GM23338 (cell line): ENCODE results near the gene PARP6. TPM values are rescaled to one million over a fixed set of nuclear protein-coding genes. Genes with fewer than 3 reads are reported as not detected.

Experiments used
- ATAC-seq: fragments of 200-7000 bp; cut with Tn5 transposase; 3 replicates; pipeline ENCODE4 v1.9.1; 2020
- DNase-seq: peaks from one replicate; pipeline ENCODE4 v3.0.0-alpha.2; 2015; ENCODE audit warnings: low spot score
- H2AFZ ChIP-seq: fragments of 200-600 bp; sonication (generic); 2 replicates; pipeline ENCODE4 v1.8.0; 2016; ENCODE audit warnings: antibody characterized with exemption, mild to moderate bottlenecking, moderate library complexity
- H3F3A ChIP-seq: fragments of 200-600 bp; sonication (generic); replicated peaks from 2 replicates; pipeline ENCODE4 v1.8.0; 2017; ENCODE audit warnings: antibody characterized with exemption, mixed run types, low read depth
- H3K27ac ChIP-seq: fragments of 200-600 bp; sonication (generic); 2 replicates; pipeline ENCODE4 v1.6.1; 2016; ENCODE audit warnings: low read depth
- H3K27me3 ChIP-seq: fragments of 200-600 bp; sonication (generic); 2 replicates; pipeline ENCODE4 v1.8.0; 2016; ENCODE audit warnings: mild to moderate bottlenecking, mixed run types, moderate library complexity; ENCODE audit not compliant: insufficient read depth
- H3K36me3 ChIP-seq: fragments of 200-600 bp; sonication (generic); 2 replicates; pipeline ENCODE4 v1.8.0; 2016; ENCODE audit warnings: mild to moderate bottlenecking; ENCODE audit not compliant: insufficient read depth
- H3K4me1 ChIP-seq: fragments of 200-600 bp; sonication (generic); 2 replicates; pipeline ENCODE4 v1.8.0; 2016; ENCODE audit warnings: mild to moderate bottlenecking, moderate library complexity; ENCODE audit not compliant: insufficient read depth
- H3K4me2 ChIP-seq: fragments of 200-600 bp; sonication (generic); 2 replicates; pipeline ENCODE4 v1.7.1; 2017; ENCODE audit warnings: mixed run types
- H3K4me3 ChIP-seq: fragments of 200-600 bp; sonication (generic); 2 replicates; pipeline ENCODE4 v1.6.1; 2016; ENCODE audit warnings: mixed run types
- H3K79me2 ChIP-seq: fragments of 200-600 bp; sonication (generic); replicated peaks from 2 replicates; pipeline ENCODE4 v1.8.0; 2017; ENCODE audit warnings: mild to moderate bottlenecking; ENCODE audit not compliant: insufficient read depth
- H3K9me2 ChIP-seq: fragments of 200-600 bp; sonication (generic); 2 replicates; pipeline ENCODE4 v1.8.0; 2017; ENCODE audit not compliant: insufficient read depth
- H4K20me1 ChIP-seq: fragments of 200-600 bp; sonication (generic); replicated peaks from 2 replicates; pipeline ENCODE4 v1.8.0; 2017; ENCODE audit warnings: mild to moderate bottlenecking; ENCODE audit not compliant: insufficient read depth
- H3K27ac Mint-ChIP-seq: 2 replicates; pipeline ENCODE4 v1.8.0; 2020; ENCODE audit warnings: inconsistent platforms, mild to moderate bottlenecking, moderate library complexity, mixed read lengths
- H3K27me3 Mint-ChIP-seq: 3 replicates; pipeline ENCODE4 v1.8.0; 2022; ENCODE audit warnings: low read depth, mild to moderate bottlenecking, moderate library complexity, mixed read lengths, inconsistent platforms; ENCODE audit not compliant: insufficient read depth, poor library complexity
- H3K36me3 Mint-ChIP-seq: 3 replicates; pipeline ENCODE4 v1.8.0; 2021; ENCODE audit warnings: low read depth, mild to moderate bottlenecking, inconsistent platforms, moderate library complexity, mixed read lengths
- H3K4me1 Mint-ChIP-seq: 3 replicates; pipeline ENCODE4 v1.8.0; 2020; ENCODE audit warnings: mild to moderate bottlenecking, inconsistent platforms, mixed read lengths
- H3K4me3 Mint-ChIP-seq: 3 replicates; pipeline ENCODE4 v1.8.0; 2021; ENCODE audit warnings: moderate library complexity, mild to moderate bottlenecking, inconsistent platforms, mixed read lengths
- H3K9me3 Mint-ChIP-seq: 3 replicates; pipeline ENCODE4 v1.8.0; 2020; ENCODE audit warnings: moderate library complexity, mild to moderate bottlenecking, inconsistent platforms, mixed read lengths
- CREB1 ChIP-seq: fragments of 250-450 bp; sonication (Bioruptor Pico); IDR thresholded peaks from 2 replicates; pipeline ENCODE4 v1.5.0; 2020; ENCODE audit warnings: low read depth, mild to moderate bottlenecking, moderate library complexity
- CTCF ChIP-seq, 2 experiments: fragments of 200-600 bp in 1 of 2; sonication (generic) in 1 of 2; conservative IDR thresholded peaks; 2 replicates each; pipeline versions ENCODE4 v1.5.1 to v1.6.1; 2016 to 2017; ENCODE audit warnings: antibody characterized with exemption in 2 of 2, low read depth in 2 of 2, mild to moderate bottlenecking in 2 of 2, moderate library complexity in 1 of 2
- ETS1 ChIP-seq: IDR thresholded peaks from 2 replicates; pipeline ENCODE4 v1.6.1; 2016; ENCODE audit warnings: antibody characterized with exemption
- EZH2 ChIP-seq: fragments of 200-600 bp; sonication (generic); IDR thresholded peaks from one replicate; pipeline ENCODE4 v1.8.0; 2017; ENCODE audit warnings: antibody characterized with exemption, mild to moderate bottlenecking, low read depth; ENCODE audit not compliant: unreplicated experiment
- EZH2phosphoT487 ChIP-seq: fragments of 200-600 bp; sonication (generic); IDR thresholded peaks from one replicate; pipeline ENCODE4 v1.8.1; 2018; ENCODE audit warnings: antibody characterized with exemption; ENCODE audit not compliant: unreplicated experiment
- JUNB ChIP-seq: IDR thresholded peaks from one replicate; pipeline ENCODE4 v1.6.1; 2016; ENCODE audit warnings: antibody characterized with exemption; ENCODE audit not compliant: unreplicated experiment
- NANOG ChIP-seq: IDR thresholded peaks from 2 replicates; pipeline ENCODE4 v1.6.1; 2016; ENCODE audit warnings: antibody characterized with exemption, borderline replicate concordance
- POLR2AphosphoS5 ChIP-seq: IDR thresholded peaks from 2 replicates; pipeline ENCODE4 v1.6.1; 2016; ENCODE audit warnings: antibody characterized with exemption, low read depth
- REST ChIP-seq: IDR thresholded peaks from one replicate; pipeline ENCODE4 v1.6.1; 2018; ENCODE audit warnings: antibody characterized with exemption; ENCODE audit not compliant: unreplicated experiment
- STAT1 ChIP-seq: IDR thresholded peaks from one replicate; pipeline ENCODE4 v1.6.1; 2016; ENCODE audit warnings: antibody characterized with exemption; ENCODE audit not compliant: unreplicated experiment
- ZNF114 ChIP-seq: fragments of 250-450 bp; sonication (Bioruptor Pico); IDR thresholded peaks from 2 replicates; pipeline ENCODE4 v1.5.0; 2020; ENCODE audit warnings: mild to moderate bottlenecking, moderate library complexity
- ZNF331 ChIP-seq: fragments of 250-450 bp; sonication (Bioruptor Pico); IDR thresholded peaks from 2 replicates; pipeline ENCODE4 v1.5.0; 2020; ENCODE audit warnings: low read depth, mild to moderate bottlenecking, moderate library complexity
- ZNF462 ChIP-seq: fragments of 250-450 bp; sonication (Bioruptor Pico); IDR thresholded peaks from 2 replicates; pipeline ENCODE4 v1.5.0; 2020; ENCODE audit warnings: mild to moderate bottlenecking, moderate library complexity
- polyA plus RNA-seq: library from polyadenylated mRNA; unstranded; fragments of >200 nt; fragmentation: Nextera tagmentation; extraction: Ambion mirVana; gene quantifications from 2 replicates; pipeline ENCODE4 v1.2.1, GENCODE V29; 2016
- total RNA-seq: library from RNA; depleted of rRNA; stranded (reverse); fragments of >200 nt; shearing (Covaris generic); gene quantifications from 2 replicates; pipeline ENCODE4 v1.2.3, GENCODE V29; 2014

PARP6 gene
- total and polyA plus RNA-seq, 2 experiments from 2014 or later = 27.6 to 28.1 TPM

GRCh38 chr15:72205273-72205672 is 67.1 kb downstream of the PARP6 start:
- H3K9me3 Mint-ChIP-seq = no peaks in the 10 kb centered on the region
- no peak overlapping the region for H3K4me3 Mint-ChIP-seq
- no peak overlapping the region for H3K4me3 ChIP-seq
- no peaks in the 10 kb centered on the region for H3K9me2 ChIP-seq
- no peak overlapping the region for H2AFZ ChIP-seq
- H3K4me2 ChIP-seq = no peak overlapping the region
- peaks cover 73% of the 10 kb centered on the region for H3F3A ChIP-seq
- H3K27me3 ChIP-seq = no peaks in the 10 kb centered on the region
- no peak for ATAC-seq
- peaks cover 2% of the 10 kb centered on the region; the same call in 1 of the 2 replicates for H3K79me2 ChIP-seq
- peaks cover 53% of the 10 kb centered on the region for H4K20me1 ChIP-seq
- H3K4me1 Mint-ChIP-seq = no peaks in the 10 kb centered on the region
- H3K27ac Mint-ChIP-seq = no peak overlapping the region
- H3K4me1 ChIP-seq = no peaks in the 10 kb centered on the region
- H3K27ac ChIP-seq = no peak overlapping the region
- H3K36me3 ChIP-seq = peaks cover 85% of the 10 kb centered on the region
- H3K27me3 Mint-ChIP-seq = peaks cover 12% of the 10 kb centered on the region
- H3K36me3 Mint-ChIP-seq = peaks cover 97% of the 10 kb centered on the region
- DNase-seq = no peak
- TF ChIP-seq REST (no peak), EZH2 (no peak), STAT1 (no peak), ZNF114 (CRISPR knock-in tag) (no peak), CREB1 (CRISPR knock-in tag) (no peak), JUNB (no peak), ZNF462 (CRISPR knock-in tag) (no peak), NANOG (no peak), ETS1 (no peak), ZNF331 (CRISPR knock-in tag) (no peak), EZH2phosphoT487 (no peak), CTCF (conservative IDR thresholded peaks at IDR 0.05; ENCODE audit: low read depth in 2 of 2) (no peak), POLR2AphosphoS5 (no peak)
